Subcutaneous abdominal adipose tissue (tissue), 5 donors: Measurements from ENCODE around the gene IGFALS.
A peak's percentile ranks its signal among the peaks of the same experiment; 100 is the strongest.

Source experiments
- H3K27ac ChIP-seq: one replicate; pipeline ENCODE4 v1.7.0; 2013; ENCODE audit warnings: low read depth, mild to moderate bottlenecking, inconsistent platforms, low read length, moderate library complexity
- H3K27me3 ChIP-seq, 5 donors: one replicate each; pipeline ENCODE4 v1.7.0; 2013; ENCODE audit warnings: low read length in 5 of 5, inconsistent platforms in 1 of 5; ENCODE audit not compliant: control insufficient read depth in 5 of 5, insufficient read depth in 4 of 5
- H3K36me3 ChIP-seq, 5 donors: one replicate each; pipeline ENCODE4 v1.7.0; 2013; ENCODE audit warnings: low read length in 5 of 5; ENCODE audit not compliant: control insufficient read depth in 5 of 5, insufficient read depth in 5 of 5
- H3K4me1 ChIP-seq, 5 donors: one replicate each; pipeline ENCODE4 v1.7.0; 2013; ENCODE audit warnings: low read length in 5 of 5, mild to moderate bottlenecking in 3 of 5, moderate library complexity in 1 of 5; ENCODE audit not compliant: control insufficient read depth in 5 of 5, insufficient read depth in 5 of 5
- H3K4me3 ChIP-seq, 5 donors: one replicate each; pipeline ENCODE4 v1.7.0; 2013; ENCODE audit warnings: low read length in 5 of 5, low read depth in 1 of 5
- H3K9ac ChIP-seq, 5 donors: one replicate each; pipeline ENCODE4 v1.7.0; 2013; ENCODE audit warnings: low read length in 5 of 5, mild to moderate bottlenecking in 4 of 5, moderate library complexity in 3 of 5
- H3K9me3 ChIP-seq, 5 donors: one replicate each; pipeline ENCODE4 v1.7.0; 2013; ENCODE audit warnings: low read length in 5 of 5; ENCODE audit not compliant: control insufficient read depth in 5 of 5
- donor health status: healthy.
- donor health status: healthy.
- donor health status: healthy.
- donor health status: healthy.
- donor health status: healthy.

IGFALS gene

DNA sequence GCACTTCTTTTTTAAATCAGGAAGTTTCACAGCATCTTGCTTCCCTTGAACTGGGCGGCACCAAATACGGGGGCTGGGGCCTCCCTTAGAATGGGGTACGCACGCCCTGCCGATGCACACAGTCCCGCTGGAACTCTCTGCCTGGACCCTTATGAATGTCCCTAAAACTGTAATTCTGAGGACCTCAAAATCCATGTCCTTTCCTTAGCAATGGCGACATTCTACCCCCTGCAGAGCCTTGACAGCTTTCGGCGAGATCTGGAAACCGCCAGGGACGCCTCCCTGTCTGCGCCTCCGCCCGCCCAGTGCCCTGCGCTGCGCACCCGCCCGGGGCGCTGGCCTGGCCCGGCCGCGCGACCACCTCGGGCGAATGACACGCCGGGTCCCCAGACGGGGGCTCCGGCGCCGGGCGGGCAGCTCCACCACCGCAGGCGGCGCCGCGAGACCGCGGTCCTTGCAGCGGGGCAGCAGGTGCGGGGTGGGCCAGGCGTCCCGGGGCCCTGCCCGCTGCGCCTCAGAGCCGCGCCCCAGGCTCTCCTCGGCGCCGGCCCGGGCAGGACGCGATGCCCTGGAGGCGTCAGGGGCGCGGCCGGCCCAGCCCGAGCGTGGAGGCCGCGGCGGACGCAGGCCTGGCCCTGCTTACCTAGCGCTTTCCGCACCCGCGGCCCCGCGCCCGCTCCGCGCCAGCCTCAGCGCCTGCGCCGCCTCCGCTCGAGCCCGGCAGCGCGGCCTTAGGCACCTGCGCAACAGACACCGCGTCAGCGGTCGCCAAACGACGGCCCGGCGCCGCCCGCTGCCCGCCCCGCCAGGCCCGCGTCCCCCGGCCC, 32.6 kb upstream of the IGFALS start:
- peak overlapping the region; percentile 23 for H3K27ac ChIP-seq

DNA sequence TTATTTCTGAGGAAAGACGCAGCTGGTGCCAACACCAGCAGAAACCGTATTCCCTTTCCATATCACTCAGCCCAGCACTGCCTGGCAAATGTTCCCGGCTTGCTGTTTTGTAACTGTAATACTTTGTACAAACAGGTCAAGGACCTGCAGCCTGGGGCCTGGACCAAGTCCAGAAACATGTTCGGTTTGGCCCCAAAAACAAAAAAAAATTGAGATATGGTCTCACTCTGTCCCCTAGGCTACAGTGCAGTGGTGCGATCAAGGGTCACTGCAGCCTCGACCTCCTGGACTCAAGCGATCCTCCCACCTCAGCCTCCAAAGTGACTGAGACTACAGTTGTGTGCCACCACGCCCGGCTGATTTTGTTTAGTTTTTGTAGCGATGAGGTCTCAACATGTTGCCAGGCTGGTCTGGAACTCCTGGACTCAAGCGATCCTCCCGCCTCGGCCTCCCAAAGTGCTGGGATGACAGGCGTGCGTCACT, 31.9 kb upstream of the IGFALS start:
- Histone ChIP-seq H3K27ac (no peak overlapping the region), H3K4me1 (peaks cover 0 to 49% (median 39%) of the 10 kb centered on the region in 5 donors), H3K27me3 (no peaks in the 10 kb centered on the region), H3K4me3 (peak overlapping the region; percentile 68 to 100 (median 88)), H3K36me3 (peaks cover 0 to 31% (median 26%) of the 10 kb centered on the region in 5 donors), H3K9me3 (no peaks in the 10 kb centered on the region), H3K9ac (peak overlapping the region in 4 of 5 donors; percentile 57 to 84 (median 80))

More for the DNA sequence above, 32.6 kb upstream of the IGFALS start:
- peak overlapping the region; percentile 80 to 100 (median 91) for H3K4me3 ChIP-seq
- H3K4me1 ChIP-seq = peaks cover 0 to 49% (median 39%) of the 10 kb centered on the region in 5 donors
- no peaks in the 10 kb centered on the region for H3K9me3 ChIP-seq
- peak overlapping the region in 4 of 5 donors; percentile 57 to 84 (median 80) for H3K9ac ChIP-seq
- peaks cover 0 to 31% (median 20%) of the 10 kb centered on the region in 5 donors for H3K36me3 ChIP-seq
- H3K27me3 ChIP-seq = no peaks in the 10 kb centered on the region

DNA sequence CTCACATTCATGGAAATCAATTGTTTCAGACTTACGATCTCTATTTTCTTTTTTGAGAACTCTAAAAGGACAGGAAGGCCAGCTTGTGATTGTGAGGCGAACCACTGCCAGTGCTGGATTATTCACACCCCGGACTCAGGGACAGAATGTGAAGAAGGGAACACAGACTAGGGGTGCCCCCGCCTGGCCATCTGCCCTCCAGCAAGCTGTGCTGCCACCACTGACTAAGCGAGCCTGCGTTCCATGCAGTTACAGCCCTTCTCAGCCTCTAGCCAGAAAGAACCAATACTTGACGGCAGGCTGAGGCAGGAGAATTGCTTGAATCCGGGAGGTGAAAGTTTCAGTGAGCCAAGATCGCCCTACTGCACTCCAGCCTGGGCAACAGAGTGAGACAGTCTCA, 30.3 kb upstream of the IGFALS start:
- no peaks in the 10 kb centered on the region for H3K9me3 ChIP-seq
- no peaks in the 10 kb centered on the region for H3K27me3 ChIP-seq
- no peak overlapping the region for H3K9ac ChIP-seq
- peaks cover 0 to 37% (median 36%) of the 10 kb centered on the region in 5 donors for H3K36me3 ChIP-seq
- peaks cover 0 to 38% (median 31%) of the 10 kb centered on the region in 5 donors for H3K4me1 ChIP-seq
- H3K27ac ChIP-seq = no peak overlapping the region
- H3K4me3 ChIP-seq = no peak overlapping the region

DNA sequence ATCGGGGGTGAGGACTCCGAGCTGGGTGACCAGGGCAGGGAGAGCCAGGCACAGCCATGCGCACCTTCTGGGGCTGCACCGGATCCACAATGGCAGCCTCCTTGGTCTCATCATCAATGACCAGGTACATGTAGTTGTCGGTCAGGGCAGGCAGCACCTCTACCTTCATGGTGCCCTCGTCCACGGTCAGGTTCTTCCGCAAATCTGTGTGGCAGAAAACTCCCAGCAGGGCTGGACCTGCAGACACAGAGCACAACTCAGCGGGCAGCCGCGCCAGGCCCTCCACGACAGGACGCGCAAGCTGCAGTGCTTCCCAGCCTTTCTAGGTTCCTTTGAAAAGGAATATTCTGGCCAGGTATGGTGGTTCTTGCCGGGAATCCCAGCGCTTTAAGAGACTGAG, 29.3 kb upstream of the IGFALS start:
- Histone ChIP-seq H3K9me3 (no peaks in the 10 kb centered on the region), H3K27me3 (no peaks in the 10 kb centered on the region), H3K4me3 (no peak overlapping the region), H3K36me3 (peaks cover 0 to 47% (median 46%) of the 10 kb centered on the region in 5 donors), H3K27ac (no peak overlapping the region), H3K9ac (peak overlapping the region in 1 of 5 donors; percentile 23), H3K4me1 (peaks cover 0 to 30% (median 21%) of the 10 kb centered on the region in 5 donors)

DNA sequence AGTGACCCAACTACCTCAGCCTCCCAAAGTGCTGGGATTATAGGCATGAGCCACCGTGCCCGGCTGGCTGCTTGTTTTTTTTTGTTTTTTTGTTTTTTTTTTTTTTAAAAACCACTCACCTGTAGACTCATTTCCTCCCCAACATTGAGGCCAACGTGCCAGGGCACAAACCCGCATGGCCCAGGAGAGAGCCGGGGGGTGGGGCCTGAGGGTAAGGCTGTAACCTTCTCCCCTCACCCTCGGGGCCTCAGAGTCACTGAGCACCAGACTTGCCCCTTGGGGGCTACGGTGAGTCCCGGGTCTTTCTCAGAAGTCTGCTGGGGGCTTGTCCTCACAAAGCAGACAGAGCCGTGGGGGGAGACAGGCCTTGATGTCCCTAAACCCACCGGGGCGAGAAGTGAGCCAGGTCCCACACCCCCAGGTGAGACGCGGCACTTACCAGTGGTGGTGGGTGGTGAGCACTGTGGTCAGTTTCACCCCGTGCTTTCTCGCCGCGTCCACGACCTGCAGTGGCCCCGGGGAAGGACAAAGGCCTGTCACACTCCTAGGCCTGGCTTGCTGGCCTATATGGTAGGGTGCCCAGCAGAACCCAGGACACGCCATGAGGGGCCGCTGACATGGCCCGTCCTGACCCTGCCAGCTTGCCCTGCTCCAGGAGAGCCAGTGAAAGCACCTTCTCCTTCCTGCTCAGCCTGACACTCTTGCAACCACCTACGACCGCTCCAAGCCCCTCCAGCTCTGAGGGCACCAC, 28.5 kb upstream of the IGFALS start:
- Histone ChIP-seq H3K9me3 (no peaks in the 10 kb centered on the region), H3K27me3 (no peaks in the 10 kb centered on the region), H3K9ac (no peak overlapping the region), H3K4me1 (peaks cover 0 to 23% (median 16%) of the 10 kb centered on the region in 5 donors), H3K27ac (no peak overlapping the region), H3K36me3 (peaks cover 0 to 55% (median 52%) of the 10 kb centered on the region in 5 donors), H3K4me3 (no peak overlapping the region)

- Histone ChIP-seq H3K27me3 (no peaks in the 10 kb centered on the region), H3K9me3 (no peaks in the 10 kb centered on the region), H3K9ac (no peak overlapping the region), H3K36me3 (peaks cover 0 to 66% (median 62%) of the 10 kb centered on the region in 5 donors), H3K4me3 (no peak overlapping the region), H3K27ac (no peak overlapping the region), H3K4me1 (peaks cover 0 to 21% (median 14%) of the 10 kb centered on the region in 5 donors)
Observed at GRCh38 chr16:1820946-1821290, 27.4 kb upstream of the IGFALS start.

DNA sequence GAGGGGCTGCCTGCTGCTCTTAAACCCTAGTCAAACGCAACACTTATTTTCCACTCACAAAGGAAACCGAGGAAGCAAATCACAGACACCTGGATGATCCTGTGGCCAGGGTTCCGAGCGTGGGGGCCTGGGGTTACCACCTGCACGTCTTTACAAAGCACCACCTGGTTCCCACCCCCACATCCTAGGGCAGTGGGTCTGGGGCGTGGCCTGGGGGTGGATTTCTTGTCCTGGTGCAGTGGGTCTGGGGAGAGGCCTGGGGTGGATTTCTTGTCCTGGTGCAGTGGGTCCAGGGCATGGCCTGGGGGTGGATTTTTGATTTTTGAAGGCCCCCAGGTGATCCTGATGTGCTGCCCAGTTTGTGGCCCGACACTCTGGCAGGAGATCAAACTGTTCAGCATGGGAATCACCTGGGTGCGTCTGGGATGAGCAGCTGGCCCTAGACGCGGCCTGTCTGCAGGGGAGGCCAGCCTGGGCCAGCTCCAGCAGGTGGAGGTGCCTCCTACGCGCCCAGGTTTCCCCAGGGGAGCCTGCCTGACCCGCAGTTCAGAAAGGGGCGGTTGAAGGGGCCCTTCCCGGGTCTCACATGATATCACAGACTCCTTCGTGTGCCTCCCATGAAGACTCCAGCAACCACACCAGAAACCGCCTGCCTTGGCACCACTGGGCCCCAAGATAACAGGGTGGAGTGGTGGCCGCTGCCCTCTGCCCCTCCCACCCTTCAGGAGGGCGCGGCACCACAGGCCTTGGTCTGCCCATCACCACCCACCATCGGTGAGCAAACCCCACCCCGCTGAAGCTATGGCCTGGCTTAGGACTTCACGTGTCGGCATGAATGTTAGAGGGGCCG, 26.8 kb upstream of the IGFALS start:
- H3K36me3 ChIP-seq = peaks cover 0 to 70% (median 66%) of the 10 kb centered on the region in 5 donors
- H3K9ac ChIP-seq = no peak overlapping the region
- no peak overlapping the region for H3K27ac ChIP-seq
- peaks cover 0 to 15% (median 8%) of the 10 kb centered on the region in 5 donors for H3K4me1 ChIP-seq
- H3K4me3 ChIP-seq = no peak overlapping the region
- no peaks in the 10 kb centered on the region for H3K27me3 ChIP-seq
- H3K9me3 ChIP-seq = no peaks in the 10 kb centered on the region

DNA sequence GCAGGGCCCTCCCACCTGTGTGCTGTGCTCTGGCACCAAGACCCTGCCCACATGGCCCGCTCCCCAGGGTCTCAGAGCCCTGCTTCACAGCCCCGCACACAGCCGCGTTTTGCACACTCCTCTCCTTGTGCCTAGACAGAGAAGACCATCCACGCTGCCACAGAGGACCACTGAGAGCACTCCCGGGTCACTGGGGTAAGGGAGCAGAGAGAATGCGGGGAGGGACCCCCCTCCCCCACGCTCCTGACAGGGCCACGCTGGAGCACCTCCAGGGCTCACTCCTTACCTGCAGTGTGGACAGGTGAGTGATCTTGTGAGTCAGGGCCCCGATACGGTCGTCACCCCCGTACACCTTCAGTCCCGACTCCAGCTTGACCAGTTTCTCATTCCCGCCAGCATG, 26.1 kb upstream of the IGFALS start:
- peaks cover 0 to 9% (median 4%) of the 10 kb centered on the region in 5 donors for H3K4me1 ChIP-seq
- no peaks in the 10 kb centered on the region for H3K27me3 ChIP-seq
- H3K36me3 ChIP-seq = peaks cover 0 to 75% (median 68%) of the 10 kb centered on the region in 5 donors
- H3K27ac ChIP-seq = no peak overlapping the region
- H3K9me3 ChIP-seq = no peaks in the 10 kb centered on the region
- no peak overlapping the region for H3K4me3 ChIP-seq
- H3K9ac ChIP-seq = no peak overlapping the region

DNA sequence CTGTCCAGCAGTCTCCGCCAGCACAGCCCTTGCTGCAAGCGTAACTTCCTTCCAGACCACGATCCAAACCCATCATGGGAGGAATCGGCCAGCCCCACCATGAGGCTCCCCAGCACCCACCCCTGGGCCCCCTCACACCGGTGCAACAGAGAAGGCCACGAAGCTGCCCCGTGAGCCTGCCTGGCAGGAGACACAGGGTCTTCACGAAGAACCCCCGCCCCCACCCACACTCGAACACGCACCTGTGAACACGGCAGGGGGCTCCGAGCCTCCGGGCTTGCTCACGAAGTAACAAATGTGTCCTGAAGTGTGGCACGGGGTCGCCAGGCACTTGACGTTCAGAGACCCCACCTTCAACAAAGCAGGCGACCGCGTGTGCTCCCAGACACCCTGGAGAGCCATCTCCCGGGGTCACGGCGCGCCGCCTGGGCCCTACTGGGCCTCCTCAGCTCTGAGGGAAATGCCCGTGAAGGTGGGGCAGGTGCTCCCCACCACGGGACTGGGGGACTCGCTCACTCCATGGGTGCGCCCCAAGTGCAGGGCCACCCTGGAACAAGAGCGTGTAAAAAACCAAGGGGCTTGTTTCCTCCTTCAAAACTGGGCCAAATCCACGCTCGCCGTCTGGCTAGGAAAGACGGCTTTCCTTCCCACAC, 25.5 kb upstream of the IGFALS start:
- Histone ChIP-seq H3K4me1 (peaks cover 0 to 4% (median 0%) of the 10 kb centered on the region in 5 donors), H3K36me3 (peaks cover 0 to 76% (median 69%) of the 10 kb centered on the region in 5 donors), H3K27ac (no peak overlapping the region), H3K9ac (no peak overlapping the region), H3K27me3 (no peaks in the 10 kb centered on the region), H3K9me3 (no peaks in the 10 kb centered on the region), H3K4me3 (no peak overlapping the region)
